T-helper 2 cell (primary cell): ENCODE data around the gene PITPNM1.

ENCODE experiments used
- DNase-seq, 5 experiments: peaks; one replicate each; pipeline versions ENCODE4 v3.0.0 to v3.0.0-alpha.2; 2012 to 2022

Gene PITPNM1

GRCh38 chr11:67463680-67464410 lies 41.3 kb downstream of the PITPNM1 start:
- no peak for DNase-seq

DNA sequence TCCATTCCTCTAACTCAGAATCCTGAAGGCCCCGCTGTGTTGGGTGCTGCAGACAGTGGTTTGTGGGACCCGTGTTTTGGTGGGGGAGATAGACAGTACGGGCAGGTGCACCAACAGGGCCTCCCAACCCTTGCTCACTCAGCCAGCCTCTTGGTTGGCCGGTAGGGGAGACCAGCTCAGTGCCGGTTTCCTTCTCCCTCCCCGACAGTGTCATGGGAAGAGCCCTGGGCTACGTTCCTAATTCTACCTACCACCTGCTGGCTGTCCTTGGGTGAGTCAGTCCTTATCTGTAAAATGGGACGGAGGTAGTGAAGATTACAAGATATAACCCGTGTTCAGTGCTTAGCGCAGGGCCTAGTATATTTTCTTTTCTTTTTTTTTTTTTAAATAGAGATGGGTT lies 42.0 kb downstream of the PITPNM1 start:
- DNase-seq: no peak

DNA sequence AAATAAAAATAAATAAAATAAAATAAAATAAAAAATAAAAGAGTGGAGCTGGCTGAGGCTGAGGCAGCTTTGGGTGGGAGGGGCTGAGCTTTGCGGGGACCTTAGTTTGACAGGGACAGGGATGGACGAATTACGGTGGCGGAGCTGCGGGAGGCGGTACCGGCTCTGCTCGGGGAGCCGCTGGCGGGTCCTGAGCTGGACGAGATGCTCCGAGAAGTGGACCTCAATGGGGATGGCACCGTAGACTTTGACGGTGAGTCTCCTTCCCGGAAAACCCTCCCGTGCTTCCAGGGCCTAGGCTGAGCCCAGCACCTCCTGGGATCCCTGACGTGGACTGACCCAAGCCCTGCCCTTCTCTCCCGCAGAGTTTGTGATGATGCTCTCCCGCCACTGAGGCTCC lies 46.9 kb downstream of the PITPNM1 start:
- DNase-seq: no peak

- DNase-seq: no peak
Measured at GRCh38 chr11:67457453-67457852, 47.7 kb downstream of the PITPNM1 start.

- no peak for DNase-seq
Measured at GRCh38 chr11:67456068-67456705, 49.0 kb downstream of the PITPNM1 start.

- DNase-seq: no peak
Measured at GRCh38 chr11:67455054-67455453, 50.1 kb downstream of the PITPNM1 start, which contains the start of gene CABP4. TSS of gene CABP4 (plus strand) at chr11:67455354. CDS start at chr11:67455424, 70 bp downstream.

DNA sequence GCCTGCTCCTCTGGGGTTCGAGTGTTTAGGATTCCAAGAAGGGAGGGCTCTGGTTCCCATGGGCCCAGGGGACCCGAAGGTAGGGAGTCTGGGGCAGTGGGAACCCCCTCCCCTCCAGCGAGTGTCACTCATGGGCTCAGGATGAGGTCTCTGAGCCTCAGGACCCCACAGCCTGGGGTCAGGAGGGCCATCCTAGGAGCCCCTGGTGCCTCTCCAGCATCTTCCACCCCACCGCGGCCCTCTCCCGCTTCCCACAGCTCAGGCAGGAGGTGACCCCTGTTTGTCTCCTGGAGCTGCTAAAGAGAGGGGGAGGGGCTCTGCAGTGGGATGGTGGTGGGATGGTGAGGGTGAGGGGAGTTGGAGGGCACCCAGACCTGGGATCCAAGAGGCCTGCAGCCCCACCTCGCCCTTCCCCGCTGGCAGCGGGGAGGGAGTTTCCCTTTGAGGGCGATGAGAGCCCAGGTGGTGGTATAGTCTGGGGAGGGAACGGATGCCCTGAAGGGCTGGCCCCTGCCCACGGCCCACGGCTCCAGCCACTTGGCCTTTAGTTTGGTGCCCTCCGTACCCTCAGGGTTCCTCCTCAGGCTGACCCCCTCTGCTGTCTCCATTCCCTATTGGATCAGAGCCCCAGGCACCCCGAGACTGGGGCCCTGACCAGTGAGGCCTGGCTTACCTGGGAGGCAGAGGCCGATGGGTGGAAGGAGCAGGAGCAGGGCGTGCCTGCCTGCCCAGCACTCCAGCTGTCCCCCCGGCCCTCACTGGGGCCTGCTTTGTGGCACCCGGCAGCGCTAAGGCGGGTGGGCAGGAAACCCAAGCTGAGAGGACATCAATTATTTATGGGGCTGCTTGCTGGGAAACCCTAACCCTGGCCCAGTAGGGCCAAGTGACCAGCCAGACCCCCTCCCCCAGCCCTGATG lies 51.1 kb downstream of the PITPNM1 start:
- DNase-seq: no peak

DNA sequence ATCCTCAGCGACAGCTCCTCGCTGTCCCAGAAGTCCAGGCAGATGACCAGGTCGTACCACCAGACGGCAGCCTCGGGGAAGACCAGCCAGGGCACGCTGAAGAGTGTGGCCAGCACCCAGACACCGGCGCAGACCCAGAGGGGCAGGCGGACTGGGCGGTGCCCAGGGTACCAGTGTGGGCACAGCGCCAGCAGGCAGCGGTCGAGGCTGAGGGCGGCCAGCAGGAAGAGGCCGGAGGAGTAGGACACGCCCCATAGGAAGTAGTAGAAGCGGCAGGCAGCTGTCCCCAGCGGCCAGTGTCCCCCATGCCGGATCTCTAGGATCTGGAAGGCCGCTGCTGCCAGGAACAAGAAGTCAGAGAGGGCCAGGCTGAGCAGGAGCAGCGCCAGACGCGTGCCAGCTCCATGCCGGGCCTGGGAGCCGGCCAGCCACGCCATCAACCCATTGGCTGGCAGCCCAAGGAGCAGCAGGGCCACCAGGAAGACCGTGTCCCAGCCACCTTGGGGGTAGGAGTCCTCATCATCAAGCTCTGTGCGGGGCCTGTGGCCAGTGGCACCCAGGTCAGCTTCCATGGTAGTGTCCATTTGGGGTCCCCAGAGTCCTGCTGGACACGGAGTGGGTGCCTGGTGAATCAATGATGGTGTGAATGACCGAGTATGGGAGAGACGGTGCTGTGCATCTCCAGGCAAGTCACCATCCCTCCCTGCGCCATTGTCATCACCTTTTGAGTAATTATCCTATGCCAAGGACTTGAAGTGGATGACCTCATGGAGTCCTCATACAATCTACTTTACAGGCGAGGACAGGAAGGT lies 52.8 kb downstream of the PITPNM1 start, which contains the start of gene GPR152:
Gene GPR152, minus strand, starts transcription at position 589 of the 812 bp plus-strand sequence. Its CDS starts 5 bp downstream, at position 584.
- no peak for DNase-seq

- DNase-seq: no peak
Measured at GRCh38 chr11:67451658-67451976, 53.5 kb downstream of the PITPNM1 start.

GRCh38 chr11:67450796-67451657 lies 54.1 kb downstream of the PITPNM1 start:
- DNase-seq: no peak

GRCh38 chr11:67449116-67449844 lies 55.9 kb downstream of the PITPNM1 start:
- no peak for DNase-seq

- DNase-seq: no peak
Measured at GRCh38 chr11:67448220-67448609, 56.9 kb downstream of the PITPNM1 start.

- DNase-seq: no peak
Measured at GRCh38 chr11:67445515-67445914, 59.6 kb downstream of the PITPNM1 start.

DNA sequence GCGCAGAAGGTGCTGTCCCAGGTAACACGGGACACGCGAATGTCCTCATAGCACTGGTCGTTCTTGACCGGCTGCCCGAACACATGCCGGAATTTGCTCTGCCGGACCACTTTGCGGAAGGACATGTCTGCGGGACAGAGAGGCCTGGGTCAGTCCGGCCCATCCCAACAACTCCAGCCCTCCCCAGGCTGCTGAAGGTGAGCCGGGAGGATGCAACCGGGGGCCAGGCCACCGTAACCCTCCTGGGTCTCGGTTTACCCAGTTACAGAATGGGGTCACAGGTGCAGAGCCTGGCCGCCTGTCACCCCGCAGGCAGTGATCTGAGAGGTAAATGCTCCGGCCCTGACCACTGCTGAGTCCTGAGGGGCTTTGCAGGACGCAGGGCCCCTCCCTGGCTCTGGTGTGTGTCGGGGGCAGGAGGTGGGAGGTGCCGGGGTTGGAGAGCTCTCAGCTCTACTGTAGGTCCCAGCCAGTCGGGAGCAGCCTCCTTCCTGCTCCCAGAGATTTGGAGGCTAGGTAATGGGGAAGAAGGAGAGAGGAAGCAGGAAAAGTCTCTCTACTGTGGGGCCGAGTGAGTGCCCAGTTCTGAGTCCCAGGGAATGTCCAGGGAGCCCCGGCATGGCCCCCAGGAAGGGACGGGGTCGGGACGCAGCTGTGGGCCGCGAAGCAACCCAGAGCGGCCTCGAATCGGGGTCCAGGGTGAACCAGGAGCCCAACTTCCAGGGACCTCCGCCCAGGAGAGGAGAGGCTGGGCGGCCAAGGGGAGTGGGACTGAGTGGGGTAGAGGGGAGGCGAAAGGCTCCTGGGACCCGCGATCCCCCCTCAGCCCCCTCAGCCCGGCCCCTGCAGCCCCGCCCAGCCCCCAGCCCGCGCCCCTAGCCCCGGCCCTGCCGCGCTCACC lies 62.4 kb downstream of the PITPNM1 start:
- DNase-seq: no peak
